HAP-1 (cell line): ENCODE measurements around the gene ALB.

ENCODE experiments used
- DNase-seq, 2 experiments: peaks; one replicate each; pipeline ENCODE4 v3.0.0-alpha.2; 2016 to 2020; ENCODE audit warnings: low spot score in 2 of 2
- H3K27me3 ChIP-seq: fragments of 250-450 bp; sonication (Bioruptor Pico); 2 replicates; pipeline ENCODE4 v1.5.1; 2020; ENCODE audit warnings: low read depth, mild to moderate bottlenecking, moderate library complexity
- H3K36me3 ChIP-seq: fragments of 250-450 bp; sonication (Bioruptor Pico); replicated peaks from 2 replicates; pipeline ENCODE4 v1.5.1; 2020; ENCODE audit warnings: mild to moderate bottlenecking
- H3K4me1 ChIP-seq: fragments of 250-450 bp; sonication (Bioruptor Pico); 2 replicates; pipeline ENCODE4 v1.5.1; 2020; ENCODE audit warnings: mild to moderate bottlenecking
- H3K4me3 ChIP-seq: fragments of 250-450 bp; sonication (Bioruptor Pico); 2 replicates; pipeline ENCODE4 v1.5.1; 2020; ENCODE audit warnings: mild to moderate bottlenecking, moderate library complexity
- H3K9me3 ChIP-seq: fragments of 250-450 bp; sonication (Bioruptor Pico); 2 replicates; pipeline ENCODE4 v1.5.1; 2020; ENCODE audit warnings: mild to moderate bottlenecking, moderate library complexity
- in situ Hi-C: fragments of 300-500 bp; cut with MboI; formaldehyde crosslinking; loops from 3 replicates; pipeline ENCODE4 v1.14.3; 2020; ENCODE audit warnings: low sequenced_read_pairs, inconsistent platforms, mixed read lengths

ALB gene

DNA sequence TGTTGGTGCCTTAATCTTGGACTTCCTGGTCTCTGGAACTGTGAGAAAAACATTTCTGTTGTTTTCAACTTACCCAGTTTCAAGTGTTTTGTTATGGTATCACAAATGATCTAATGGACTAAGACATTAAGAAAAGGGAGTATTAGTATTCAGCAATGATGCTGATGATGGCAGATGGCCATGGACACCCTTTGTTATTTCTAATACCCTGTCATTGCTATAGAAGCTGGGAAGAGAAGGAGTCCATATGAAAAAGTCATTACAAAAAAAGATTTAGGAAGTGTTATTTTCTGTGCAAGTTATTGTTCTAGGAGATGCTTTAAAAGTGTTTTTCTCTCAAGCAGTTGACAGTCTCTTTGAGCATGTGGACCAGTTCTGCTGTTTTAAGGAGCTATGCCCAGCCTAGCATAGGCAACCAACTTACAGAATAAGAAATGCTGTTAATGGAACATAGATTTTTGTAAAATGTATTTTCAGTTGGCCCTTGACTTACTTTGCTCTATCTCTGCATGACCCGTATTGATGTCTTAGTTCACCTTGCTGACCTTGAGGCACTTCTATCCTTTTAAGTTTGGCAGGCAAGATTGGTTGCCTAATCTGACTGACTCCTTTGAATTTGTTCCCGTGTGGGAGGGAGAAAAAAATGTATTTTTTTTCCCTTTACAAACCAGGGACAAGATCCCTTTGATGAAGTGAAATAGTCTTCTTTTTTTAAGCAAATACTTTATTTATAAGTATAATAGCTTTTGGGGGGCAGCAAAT is 25.9 kb downstream of the ALB start:
- in situ Hi-C loops = loop anchor here (25.0 kb wide), 1 partner anchor 232 kb away; no protein-coding TSS in a partner anchor
- no peaks in the 10 kb centered on the region for H3K27me3 ChIP-seq
- H3K36me3 ChIP-seq = no peaks in the 10 kb centered on the region
- H3K4me3 ChIP-seq = no peak overlapping the region
- no peaks in the 10 kb centered on the region for H3K4me1 ChIP-seq
- no peak for DNase-seq
- no peaks in the 10 kb centered on the region for H3K9me3 ChIP-seq

- H3K36me3 ChIP-seq = no peaks in the 10 kb centered on the region
- H3K4me3 ChIP-seq = no peak overlapping the region
- H3K27me3 ChIP-seq = no peaks in the 10 kb centered on the region
- in situ Hi-C loops = loop anchor here (25.0 kb wide), 1 partner anchor 231 kb away; no protein-coding TSS in a partner anchor
- H3K9me3 ChIP-seq = no peaks in the 10 kb centered on the region
- H3K4me1 ChIP-seq = no peaks in the 10 kb centered on the region
- no peak for DNase-seq
Measured at GRCh38 chr4:73431813-73432168, 27.7 kb downstream of the ALB start.

GRCh38 chr4:73432169-73433000 is 28.3 kb downstream of the ALB start:
- Histone ChIP-seq H3K4me3 (no peak overlapping the region), H3K9me3 (no peaks in the 10 kb centered on the region), H3K4me1 (no peaks in the 10 kb centered on the region), H3K36me3 (no peaks in the 10 kb centered on the region), H3K27me3 (no peaks in the 10 kb centered on the region)
- in situ Hi-C loops = loop anchor here (25.0 kb wide), 1 partner anchor 230 kb away; no protein-coding TSS in a partner anchor
- DNase-seq = no peak

- H3K27me3 ChIP-seq = no peaks in the 10 kb centered on the region
- no peak for DNase-seq
- H3K4me3 ChIP-seq = no peak overlapping the region
- H3K9me3 ChIP-seq = no peaks in the 10 kb centered on the region
- H3K36me3 ChIP-seq = no peaks in the 10 kb centered on the region
- in situ Hi-C loops = loop anchor here (25.0 kb wide), 1 partner anchor 229 kb away; no protein-coding TSS in a partner anchor
- peaks cover 3% of the 10 kb centered on the region for H3K4me1 ChIP-seq
Measured at GRCh38 chr4:73433140-73433539, 29.1 kb downstream of the ALB start.

DNA sequence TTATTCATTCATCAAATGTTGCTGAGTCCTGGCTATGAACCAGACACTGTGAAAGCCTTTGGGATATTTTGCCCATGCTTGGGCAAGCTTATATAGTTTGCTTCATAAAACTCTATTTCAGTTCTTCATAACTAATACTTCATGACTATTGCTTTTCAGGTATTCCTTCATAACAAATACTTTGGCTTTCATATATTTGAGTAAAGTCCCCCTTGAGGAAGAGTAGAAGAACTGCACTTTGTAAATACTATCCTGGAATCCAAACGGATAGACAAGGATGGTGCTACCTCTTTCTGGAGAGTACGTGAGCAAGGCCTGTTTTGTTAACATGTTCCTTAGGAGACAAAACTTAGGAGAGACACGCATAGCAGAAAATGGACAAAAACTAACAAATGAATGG is 30.2 kb downstream of the ALB start:
- H3K4me3 ChIP-seq = no peak overlapping the region
- H3K4me1 ChIP-seq = peaks cover 6% of the 10 kb centered on the region
- in situ Hi-C loops = loop anchor here (25.0 kb wide), 1 partner anchor 228 kb away; no protein-coding TSS in a partner anchor
- H3K27me3 ChIP-seq = no peaks in the 10 kb centered on the region
- no peaks in the 10 kb centered on the region for H3K36me3 ChIP-seq
- H3K9me3 ChIP-seq = no peaks in the 10 kb centered on the region
- DNase-seq = peak in 1 of 2 experiments; percentile 63

DNA sequence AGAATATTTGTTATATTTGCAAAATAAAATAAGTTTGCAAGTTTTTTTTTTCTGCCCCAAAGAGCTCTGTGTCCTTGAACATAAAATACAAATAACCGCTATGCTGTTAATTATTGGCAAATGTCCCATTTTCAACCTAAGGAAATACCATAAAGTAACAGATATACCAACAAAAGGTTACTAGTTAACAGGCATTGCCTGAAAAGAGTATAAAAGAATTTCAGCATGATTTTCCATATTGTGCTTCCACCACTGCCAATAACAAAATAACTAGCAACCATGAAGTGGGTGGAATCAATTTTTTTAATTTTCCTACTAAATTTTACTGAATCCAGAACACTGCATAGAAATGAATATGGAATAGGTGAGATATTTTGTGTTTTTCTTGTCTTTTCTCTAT is 31.9 kb downstream of the ALB start, which contains the start of gene AFP:
AFP (plus strand) TSS at position 238 of the 400 bp plus-strand sequence; CDS start at position 280, 42 bp downstream.
- Histone ChIP-seq H3K27me3 (no peaks in the 10 kb centered on the region), H3K4me1 (peaks cover 6% of the 10 kb centered on the region), H3K36me3 (no peaks in the 10 kb centered on the region), H3K9me3 (no peaks in the 10 kb centered on the region), H3K4me3 (no peak within 1 kb of the TSS)
- DNase-seq = no peak
- in situ Hi-C loops = loop anchor here (25.0 kb wide), 1 partner anchor 226 kb away; no protein-coding TSS in a partner anchor

DNA sequence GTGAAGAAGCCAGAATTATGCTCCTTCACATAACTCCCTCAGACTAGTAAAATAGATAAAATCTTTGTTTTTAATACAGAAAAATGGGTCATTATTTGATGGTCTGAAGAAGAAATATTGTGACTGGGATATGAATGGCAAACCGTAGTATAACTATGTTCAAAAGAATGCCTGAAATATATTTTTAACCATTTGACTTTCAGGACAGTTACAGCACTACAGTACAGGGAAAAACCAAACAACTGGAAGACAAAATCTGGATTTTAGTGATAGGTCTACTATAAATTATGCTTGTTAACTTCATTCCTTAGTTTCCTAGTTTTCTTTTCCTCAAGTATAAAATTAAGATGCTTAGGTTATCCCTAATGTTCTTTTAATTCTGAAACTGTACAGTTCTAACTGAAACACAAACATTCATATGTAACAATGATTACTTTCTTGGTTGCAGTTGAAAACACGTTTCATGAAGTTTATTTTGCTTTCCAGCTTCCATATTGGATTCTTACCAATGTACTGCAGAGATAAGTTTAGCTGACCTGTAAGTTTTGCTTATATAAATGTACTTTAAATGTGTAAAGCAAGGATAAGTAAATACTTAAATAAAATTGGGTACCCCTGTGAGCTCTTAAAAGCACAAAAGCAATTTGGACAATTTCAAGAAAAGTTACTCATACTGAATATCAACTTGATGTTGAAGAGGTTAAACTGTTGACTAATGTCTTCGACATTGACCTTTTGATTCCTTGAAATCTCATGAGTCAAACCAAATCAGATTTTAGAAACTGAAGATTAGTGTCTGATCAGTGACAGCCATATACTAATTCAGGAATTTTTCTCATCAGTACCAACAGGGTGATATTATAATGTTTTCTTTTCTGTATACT is 32.8 kb downstream of the ALB start:
- Histone ChIP-seq H3K36me3 (no peaks in the 10 kb centered on the region), H3K4me1 (peaks cover 6% of the 10 kb centered on the region), H3K27me3 (no peaks in the 10 kb centered on the region), H3K9me3 (no peaks in the 10 kb centered on the region), H3K4me3 (no peak overlapping the region)
- DNase-seq = no peak
- in situ Hi-C loops = loop anchor here (25.0 kb wide), 1 partner anchor 225 kb away; no protein-coding TSS in a partner anchor

DNA sequence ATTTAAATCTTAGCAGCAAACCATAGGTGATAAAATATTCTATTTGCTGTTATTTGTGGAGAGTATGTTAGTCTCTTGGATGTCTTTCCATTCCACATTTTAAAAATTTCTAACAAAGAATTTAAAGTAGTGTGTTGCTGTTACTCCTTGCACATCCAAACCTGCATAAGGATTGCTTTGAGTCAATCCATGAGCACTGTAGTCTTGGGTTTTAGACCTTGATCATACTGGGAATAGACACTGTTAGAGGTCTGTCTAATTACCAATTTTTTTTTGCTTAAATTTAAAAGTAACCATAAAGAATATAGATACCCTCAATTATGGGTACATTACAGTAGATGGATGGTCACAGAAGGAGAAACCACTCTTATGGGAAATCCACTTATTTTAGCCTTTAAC is 33.5 kb downstream of the ALB start:
- Histone ChIP-seq H3K27me3 (no peaks in the 10 kb centered on the region), H3K9me3 (no peaks in the 10 kb centered on the region), H3K4me1 (peaks cover 6% of the 10 kb centered on the region), H3K36me3 (no peaks in the 10 kb centered on the region), H3K4me3 (no peak overlapping the region)
- in situ Hi-C loops = loop anchor here (25.0 kb wide), 1 partner anchor 225 kb away; no protein-coding TSS in a partner anchor
- no peak for DNase-seq

- Histone ChIP-seq H3K9me3 (no peaks in the 10 kb centered on the region), H3K4me3 (no peak overlapping the region), H3K27me3 (no peaks in the 10 kb centered on the region), H3K4me1 (peaks cover 6% of the 10 kb centered on the region), H3K36me3 (no peaks in the 10 kb centered on the region)
- no peak for DNase-seq
- in situ Hi-C loops = loop anchor here (25.0 kb wide), 1 partner anchor 224 kb away; no protein-coding TSS in a partner anchor
Measured at GRCh38 chr4:73438048-73438447, 34.0 kb downstream of the ALB start.

DNA sequence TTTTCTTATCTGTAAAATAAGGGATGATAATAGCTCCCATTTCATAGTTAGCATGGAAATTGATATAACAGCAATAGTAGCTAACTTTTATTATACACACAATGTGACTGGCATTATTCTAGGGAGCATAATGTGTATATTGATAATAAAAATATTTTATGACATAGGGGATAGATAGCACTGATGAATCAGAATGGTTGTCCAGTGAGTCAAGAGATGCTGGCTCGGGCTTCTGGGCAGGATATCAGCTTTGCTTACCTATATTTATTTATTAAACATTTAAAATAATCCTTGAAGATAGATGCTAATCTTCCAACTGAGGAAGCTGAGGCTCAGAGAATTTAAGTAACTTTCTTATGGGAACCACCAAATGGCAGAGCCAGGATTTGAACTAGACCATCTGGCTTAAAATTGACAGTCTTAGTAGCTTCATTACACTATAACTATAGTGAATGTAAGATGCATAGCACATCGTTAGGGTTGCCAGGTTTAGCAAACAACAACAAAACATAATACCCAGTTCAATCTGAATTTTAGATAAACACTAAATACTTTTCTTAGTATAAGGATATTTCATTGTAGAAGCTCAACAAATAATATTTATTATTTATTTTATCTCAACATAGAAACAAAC is 34.6 kb downstream of the ALB start:
- H3K36me3 ChIP-seq = no peaks in the 10 kb centered on the region
- no peaks in the 10 kb centered on the region for H3K27me3 ChIP-seq
- no peak for DNase-seq
- H3K9me3 ChIP-seq = no peaks in the 10 kb centered on the region
- peaks cover 6% of the 10 kb centered on the region for H3K4me1 ChIP-seq
- no peak overlapping the region for H3K4me3 ChIP-seq
- in situ Hi-C loops = loop anchor here (25.0 kb wide), 1 partner anchor 224 kb away; no protein-coding TSS in a partner anchor

DNA sequence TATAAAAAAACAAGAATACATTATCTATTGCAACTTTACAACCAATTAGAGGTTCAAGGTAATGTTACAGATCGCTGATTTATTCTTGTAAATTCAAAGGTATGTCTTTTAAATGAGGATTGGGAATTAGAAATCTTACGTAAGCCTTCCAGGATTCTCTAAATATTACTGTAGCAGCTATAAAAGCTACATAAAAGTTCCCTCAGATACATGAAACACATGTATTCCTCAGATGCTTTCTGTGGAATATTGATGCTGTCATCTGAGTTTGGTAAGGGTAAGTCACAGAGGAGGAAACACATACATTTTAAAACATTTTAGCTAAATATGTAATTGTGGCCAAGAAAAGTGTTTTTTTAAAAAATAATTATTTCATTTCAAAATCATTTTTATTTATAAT is 35.4 kb downstream of the ALB start:
- no peak for DNase-seq
- Histone ChIP-seq H3K27me3 (no peaks in the 10 kb centered on the region), H3K4me3 (no peak overlapping the region), H3K4me1 (peaks cover 6% of the 10 kb centered on the region), H3K9me3 (no peaks in the 10 kb centered on the region), H3K36me3 (no peaks in the 10 kb centered on the region)
- in situ Hi-C loops = loop anchor here (25.0 kb wide), 1 partner anchor 223 kb away; no protein-coding TSS in a partner anchor

DNA sequence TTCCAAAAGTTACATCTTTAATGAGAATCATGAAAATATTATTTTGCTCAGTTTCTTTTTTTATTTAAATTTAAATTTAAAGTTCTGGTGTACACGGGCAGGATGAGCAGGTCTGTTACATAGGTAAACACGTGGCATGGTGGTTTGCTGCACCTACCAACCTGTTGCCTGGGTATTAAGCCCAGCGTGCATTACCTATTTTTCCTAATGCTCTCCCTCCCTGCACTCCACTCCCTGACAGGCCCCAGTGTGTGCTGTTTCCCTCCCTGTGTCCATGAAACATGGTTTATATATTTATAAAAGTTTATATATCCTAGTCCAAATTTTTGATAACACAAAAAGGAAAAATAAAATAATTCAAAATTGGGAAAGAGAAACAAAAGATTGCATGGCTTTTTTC is 35.9 kb downstream of the ALB start:
- no peaks in the 10 kb centered on the region for H3K27me3 ChIP-seq
- no peaks in the 10 kb centered on the region for H3K36me3 ChIP-seq
- no peak overlapping the region for H3K4me3 ChIP-seq
- in situ Hi-C loops = loop anchor here (10.0 to 25.0 kb wide), 2 partner anchors 95 to 222 kb away; no protein-coding TSS in a partner anchor
- H3K9me3 ChIP-seq = no peaks in the 10 kb centered on the region
- DNase-seq = no peak
- H3K4me1 ChIP-seq = peaks cover 6% of the 10 kb centered on the region
